HAP-1 (cell line): ENCODE measurements around the gene MAP2K3.

Experiments
- DNase-seq, 2 experiments: peaks; one replicate each; pipeline ENCODE4 v3.0.0-alpha.2; 2016 to 2020; ENCODE audit warnings: low spot score in 2 of 2
- H3K27me3 ChIP-seq: fragments of 250-450 bp; sonication (Bioruptor Pico); 2 replicates; pipeline ENCODE4 v1.5.1; 2020; ENCODE audit warnings: low read depth, mild to moderate bottlenecking, moderate library complexity
- H3K36me3 ChIP-seq: fragments of 250-450 bp; sonication (Bioruptor Pico); replicated peaks from 2 replicates; pipeline ENCODE4 v1.5.1; 2020; ENCODE audit warnings: mild to moderate bottlenecking
- H3K4me1 ChIP-seq: fragments of 250-450 bp; sonication (Bioruptor Pico); 2 replicates; pipeline ENCODE4 v1.5.1; 2020; ENCODE audit warnings: mild to moderate bottlenecking
- H3K4me3 ChIP-seq: fragments of 250-450 bp; sonication (Bioruptor Pico); 2 replicates; pipeline ENCODE4 v1.5.1; 2020; ENCODE audit warnings: mild to moderate bottlenecking, moderate library complexity
- H3K9me3 ChIP-seq: fragments of 250-450 bp; sonication (Bioruptor Pico); 2 replicates; pipeline ENCODE4 v1.5.1; 2020; ENCODE audit warnings: mild to moderate bottlenecking, moderate library complexity
- in situ Hi-C: fragments of 300-500 bp; cut with MboI; formaldehyde crosslinking; loops from 3 replicates; pipeline ENCODE4 v1.14.3; 2020; ENCODE audit warnings: low sequenced_read_pairs, inconsistent platforms, mixed read lengths

Gene MAP2K3

GRCh38 chr17:21249086-21249795 lies 35.3 kb upstream of the MAP2K3 start:
- H3K36me3 ChIP-seq: no peaks in the 10 kb centered on the region; the same call in 1 of the 2 replicates
- no peak overlapping the region for H3K4me3 ChIP-seq
- H3K9me3 ChIP-seq: no peaks in the 10 kb centered on the region
- H3K4me1 ChIP-seq: peaks cover 5% of the 10 kb centered on the region
- no peaks in the 10 kb centered on the region for H3K27me3 ChIP-seq
- in situ Hi-C loops: no loop called here
- DNase-seq: no peak

GRCh38 chr17:21249920-21250703 lies 34.4 kb upstream of the MAP2K3 start:
- Histone ChIP-seq H3K27me3 (no peaks in the 10 kb centered on the region), H3K4me1 (peaks cover 5% of the 10 kb centered on the region), H3K4me3 (no peak overlapping the region), H3K9me3 (no peaks in the 10 kb centered on the region), H3K36me3 (no peaks in the 10 kb centered on the region; the same call in 1 of the 2 replicates)
- in situ Hi-C loops: no loop called here
- DNase-seq: no peak

- Histone ChIP-seq H3K27me3 (no peaks in the 10 kb centered on the region), H3K4me1 (peaks cover 5% of the 10 kb centered on the region), H3K9me3 (no peaks in the 10 kb centered on the region), H3K36me3 (no peaks in the 10 kb centered on the region; the same call in 1 of the 2 replicates), H3K4me3 (no peak overlapping the region)
- in situ Hi-C loops: no loop called here
- no peak for DNase-seq
Measured at GRCh38 chr17:21250854-21251253, 33.7 kb upstream of the MAP2K3 start.

- Histone ChIP-seq H3K27me3 (no peaks in the 10 kb centered on the region), H3K36me3 (no peaks in the 10 kb centered on the region; the same call in 1 of the 2 replicates), H3K9me3 (no peaks in the 10 kb centered on the region), H3K4me3 (no peak overlapping the region), H3K4me1 (peaks cover 5% of the 10 kb centered on the region)
- in situ Hi-C loops: no loop called here
- no peak for DNase-seq
Measured at GRCh38 chr17:21251337-21252010, 33.0 kb upstream of the MAP2K3 start.

- no peaks in the 10 kb centered on the region for H3K27me3 ChIP-seq
- in situ Hi-C loops: no loop called here
- H3K36me3 ChIP-seq: no peaks in the 10 kb centered on the region; the same call in 1 of the 2 replicates
- no peak for DNase-seq
- peaks cover 5% of the 10 kb centered on the region for H3K4me1 ChIP-seq
- H3K9me3 ChIP-seq: no peaks in the 10 kb centered on the region
- H3K4me3 ChIP-seq: peak overlapping the region; percentile 34
Measured at GRCh38 chr17:21252289-21252795, 32.2 kb upstream of the MAP2K3 start.

GRCh38 chr17:21252796-21253645 lies 31.5 kb upstream of the MAP2K3 start, which contains the start of gene NATD1:
TSS of gene NATD1 (minus strand) at chr17:21253410. CDS start at chr17:21253264, 146 bp downstream.
- Histone ChIP-seq H3K4me1 (peaks cover 5% of the 10 kb centered on the region), H3K4me3 (peak within 1 kb of the TSS; percentile 34), H3K27me3 (no peaks in the 10 kb centered on the region), H3K36me3 (no peaks in the 10 kb centered on the region; the same call in 1 of the 2 replicates), H3K9me3 (no peaks in the 10 kb centered on the region)
- DNase-seq: peak; percentile 81 to 83
- in situ Hi-C loops: no loop called here

GRCh38 chr17:21253646-21254441 lies 30.7 kb upstream of the MAP2K3 start:
- peaks cover 5% of the 10 kb centered on the region for H3K4me1 ChIP-seq
- DNase-seq: no peak
- H3K36me3 ChIP-seq: no peaks in the 10 kb centered on the region; the same call in 1 of the 2 replicates
- H3K27me3 ChIP-seq: no peaks in the 10 kb centered on the region
- no peaks in the 10 kb centered on the region for H3K9me3 ChIP-seq
- in situ Hi-C loops: no loop called here
- H3K4me3 ChIP-seq: peak overlapping the region; percentile 34

GRCh38 chr17:21258593-21258992 lies 25.9 kb upstream of the MAP2K3 start:
- Histone ChIP-seq H3K4me3 (no peak overlapping the region), H3K9me3 (no peaks in the 10 kb centered on the region), H3K27me3 (no peaks in the 10 kb centered on the region), H3K36me3 (no peaks in the 10 kb centered on the region; the same call in 1 of the 2 replicates), H3K4me1 (peaks cover 4% of the 10 kb centered on the region)
- in situ Hi-C loops: no loop called here
- no peak for DNase-seq

- in situ Hi-C loops: no loop called here
- DNase-seq: no peak
- H3K9me3 ChIP-seq: no peaks in the 10 kb centered on the region
- no peaks in the 10 kb centered on the region for H3K27me3 ChIP-seq
- no peak overlapping the region for H3K4me3 ChIP-seq
- H3K36me3 ChIP-seq: no peaks in the 10 kb centered on the region
- no peaks in the 10 kb centered on the region for H3K4me1 ChIP-seq
Measured at GRCh38 chr17:21262259-21262993, 22.1 kb upstream of the MAP2K3 start.

- Histone ChIP-seq H3K27me3 (no peaks in the 10 kb centered on the region), H3K9me3 (no peaks in the 10 kb centered on the region), H3K4me3 (no peak overlapping the region), H3K36me3 (no peaks in the 10 kb centered on the region), H3K4me1 (no peaks in the 10 kb centered on the region)
- in situ Hi-C loops: no loop called here
- DNase-seq: no peak
Measured at GRCh38 chr17:21263376-21263775, 21.1 kb upstream of the MAP2K3 start.

- Histone ChIP-seq H3K4me1 (no peaks in the 10 kb centered on the region), H3K27me3 (no peaks in the 10 kb centered on the region), H3K4me3 (no peak overlapping the region), H3K9me3 (no peaks in the 10 kb centered on the region), H3K36me3 (no peaks in the 10 kb centered on the region)
- in situ Hi-C loops: no loop called here
- DNase-seq: no peak
Measured at GRCh38 chr17:21268596-21269188, 15.8 kb upstream of the MAP2K3 start.
